Measurements from ENCODE around the gene EFHC1. TPM values are rescaled to one million over a fixed set of nuclear protein-coding genes. Genes with fewer than 3 reads are reported as not detected.

Gene EFHC1
- total and polyA plus RNA-seq, 3 donors from 2014 or later = 41.8 to 133 (median 62.9) TPM

DNA sequence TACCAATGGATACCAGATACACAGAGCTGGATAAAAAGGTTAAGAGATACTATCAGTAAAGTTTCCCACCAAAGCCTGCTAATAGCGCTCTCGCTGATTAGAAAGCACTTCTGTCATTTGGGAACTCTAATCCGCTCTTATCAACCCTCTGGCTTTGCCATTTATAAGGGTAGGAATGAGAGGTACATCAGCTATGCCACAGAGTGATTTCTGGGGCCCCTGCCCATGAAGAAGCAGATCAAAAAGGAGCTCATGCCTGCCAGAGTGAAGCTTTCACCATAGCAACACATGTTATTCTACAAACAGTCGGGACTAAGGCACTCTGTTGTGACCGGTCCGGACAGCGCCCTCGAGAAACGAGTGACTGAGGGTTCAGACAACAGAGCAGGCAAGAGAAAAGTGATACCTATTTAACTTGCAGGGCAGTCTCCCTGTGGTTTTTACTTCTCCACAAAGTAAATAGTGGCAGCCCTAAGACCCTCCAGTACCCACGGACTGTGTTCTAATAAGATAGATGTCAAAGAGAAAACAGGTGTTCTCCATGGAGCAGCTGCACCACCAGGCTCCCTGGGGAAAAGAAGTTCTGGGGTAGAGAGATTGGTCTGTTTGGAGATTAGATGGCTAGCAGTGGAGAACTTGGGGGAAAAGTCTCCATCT is 151.1 kb downstream of the EFHC1 start:
- WGBS, 2 donors = 67 to 88% methylated on average over 10 of the region's 10 CpGs
- H3K9me3 ChIP-seq = no peaks in the 10 kb centered on the region
- H3K4me3 ChIP-seq = no peak overlapping the region
- TF ChIP-seq POLR2A (IDR thresholded peaks at IDR 0.05) = no peak
- TF ChIP-seq, protein P1, sequence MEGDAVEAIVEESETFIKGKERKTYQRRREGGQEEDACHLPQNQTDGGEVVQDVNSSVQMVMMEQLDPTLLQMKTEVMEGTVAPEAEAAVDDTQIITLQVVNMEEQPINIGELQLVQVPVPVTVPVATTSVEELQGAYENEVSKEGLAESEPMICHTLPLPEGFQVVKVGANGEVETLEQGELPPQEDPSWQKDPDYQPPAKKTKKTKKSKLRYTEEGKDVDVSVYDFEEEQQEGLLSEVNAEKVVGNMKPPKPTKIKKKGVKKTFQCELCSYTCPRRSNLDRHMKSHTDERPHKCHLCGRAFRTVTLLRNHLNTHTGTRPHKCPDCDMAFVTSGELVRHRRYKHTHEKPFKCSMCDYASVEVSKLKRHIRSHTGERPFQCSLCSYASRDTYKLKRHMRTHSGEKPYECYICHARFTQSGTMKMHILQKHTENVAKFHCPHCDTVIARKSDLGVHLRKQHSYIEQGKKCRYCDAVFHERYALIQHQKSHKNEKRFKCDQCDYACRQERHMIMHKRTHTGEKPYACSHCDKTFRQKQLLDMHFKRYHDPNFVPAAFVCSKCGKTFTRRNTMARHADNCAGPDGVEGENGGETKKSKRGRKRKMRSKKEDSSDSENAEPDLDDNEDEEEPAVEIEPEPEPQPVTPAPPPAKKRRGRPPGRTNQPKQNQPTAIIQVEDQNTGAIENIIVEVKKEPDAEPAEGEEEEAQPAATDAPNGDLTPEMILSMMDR (IDR thresholded peaks at IDR 0.05) = no peak
- peaks cover 63% of the 10 kb centered on the region for H3K4me1 ChIP-seq
- H3K27ac ChIP-seq = peak overlapping the region in 1 of 2 donors; percentile 56
- no peaks in the 10 kb centered on the region for H3K36me3 ChIP-seq (ENCODE audit: low read depth, missing control alignments)
- no peaks in the 10 kb centered on the region for H3K27me3 ChIP-seq
- intact Hi-C loops (cut with DNase I; ENCODE audit: low total_unique reads) = loop anchor here (10.0 kb wide), 2 partner anchors 56 to 146 kb away; partner anchors contain the start of gene EFHC1
- DNase-seq = no peak

DNA sequence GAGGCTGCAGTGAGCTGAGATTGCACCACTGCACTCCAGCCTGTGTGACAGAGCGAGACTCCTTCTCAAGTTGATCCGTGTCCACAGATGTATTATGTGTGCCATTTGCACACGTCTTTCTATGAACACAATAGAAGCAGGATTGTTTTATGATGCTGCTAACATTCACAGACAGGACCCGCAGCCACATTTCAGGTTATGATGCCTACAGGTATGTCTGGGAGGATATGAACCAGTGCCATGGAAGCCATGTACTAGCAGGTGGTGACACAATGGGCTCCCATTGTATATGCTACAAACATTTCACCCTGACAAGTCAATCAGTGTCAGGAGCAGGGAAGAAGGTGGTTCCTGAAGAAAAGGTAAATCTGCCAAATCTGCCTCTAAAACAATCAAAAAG is 152.4 kb downstream of the EFHC1 start:
- 91 to 96% methylated on average over 4 of the region's 4 CpGs for WGBS, 2 donors
- Histone ChIP-seq H3K36me3 (ENCODE audit: low read depth, missing control alignments) (no peaks in the 10 kb centered on the region), H3K4me3 (no peak overlapping the region), H3K27ac (peak overlapping the region; percentile 53 to 99), H3K9me3 (no peaks in the 10 kb centered on the region), H3K27me3 (no peaks in the 10 kb centered on the region), H3K4me1 (peaks cover 63% of the 10 kb centered on the region)
- intact Hi-C loops (cut with DNase I; ENCODE audit: low total_unique reads) = loop anchor here (10.0 kb wide), 2 partner anchors 58 to 148 kb away; partner anchors contain the start of gene EFHC1
- DNase-seq = no peak
- TF ChIP-seq, protein P1 (IDR thresholded peaks at IDR 0.05) = no peak
- no peak for TF ChIP-seq POLR2A (IDR thresholded peaks at IDR 0.05)

DNA sequence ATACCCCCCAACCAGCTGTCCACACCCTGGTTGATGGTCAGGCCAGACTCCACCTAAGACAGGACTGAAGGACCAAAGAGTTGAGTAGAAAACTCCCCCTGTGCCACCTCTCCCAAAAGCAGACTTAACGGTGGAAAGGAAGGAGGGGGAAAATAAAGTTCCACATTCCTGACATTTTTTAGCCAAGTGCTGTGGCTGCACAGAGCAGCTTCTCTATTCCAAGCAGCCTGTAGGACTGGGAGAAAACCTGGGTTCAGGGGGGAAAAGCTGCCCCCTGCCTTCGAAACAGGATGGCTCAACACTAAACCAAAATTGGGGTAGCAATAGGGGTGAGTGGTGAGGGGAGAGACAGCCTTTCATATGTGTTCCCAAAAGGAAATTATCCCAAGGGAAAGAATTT is 153.2 kb downstream of the EFHC1 start:
- peak overlapping the region; percentile 53 to 99 for H3K27ac ChIP-seq
- no peak for TF ChIP-seq POLR2A (IDR thresholded peaks at IDR 0.05)
- TF ChIP-seq, protein P1 (IDR thresholded peaks at IDR 0.05) = no peak
- no peaks in the 10 kb centered on the region for H3K27me3 ChIP-seq
- H3K9me3 ChIP-seq = no peaks in the 10 kb centered on the region
- no peaks in the 10 kb centered on the region for H3K36me3 ChIP-seq (ENCODE audit: low read depth, missing control alignments)
- intact Hi-C loops (cut with DNase I; ENCODE audit: low total_unique reads) = loop anchor here (10.0 kb wide), 2 partner anchors 58 to 148 kb away; partner anchors contain the start of gene EFHC1
- no peak overlapping the region for H3K4me3 ChIP-seq
- DNase-seq = no peak
- WGBS, 2 donors = 22 to 38% methylated on average over 2 of the region's 2 CpGs
- peaks cover 59% of the 10 kb centered on the region for H3K4me1 ChIP-seq

Other genes starting within 250 kb of the EFHC1 start
- not detected for gene IL17A, start 234.0 kb upstream of the EFHC1 start, total RNA-seq
- not detected for gene IL17A, start 234.0 kb upstream of the EFHC1 start, polyA plus RNA-seq (ENCODE audit: insufficient read depth, low read depth, low replicate concordance)
- gene IL17F, start 175.8 kb upstream of the EFHC1 start, total RNA-seq = not detected
- not detected for gene IL17F, start 175.8 kb upstream of the EFHC1 start, polyA plus RNA-seq (ENCODE audit: insufficient read depth, low read depth, low replicate concordance)
- gene MCM3, start 135.6 kb upstream of the EFHC1 start, total RNA-seq = 10 to 100 TPM; 53.4 to 55.9 TPM
- gene MCM3, start 135.6 kb upstream of the EFHC1 start, polyA plus RNA-seq (ENCODE audit: insufficient read depth, low read depth, low replicate concordance) = 41.1 TPM
- 10 to 100 TPM in 1 of 2 donors, 1 to 10 TPM in 1; 9.0 to 11.0 TPM for gene PAQR8, start 58.2 kb upstream of the EFHC1 start, total RNA-seq
- 8.3 TPM for gene PAQR8, start 58.2 kb upstream of the EFHC1 start, polyA plus RNA-seq (ENCODE audit: insufficient read depth, low read depth, low replicate concordance)
- gene TRAM2, start 156.7 kb downstream of the EFHC1 start, total RNA-seq = 10 to 100 TPM; 21.1 to 26.1 TPM
- 34.7 TPM for gene TRAM2, start 156.7 kb downstream of the EFHC1 start, polyA plus RNA-seq (ENCODE audit: insufficient read depth, low read depth, low replicate concordance)